ENCODE results near the gene KRTAP5-5.

DNA sequence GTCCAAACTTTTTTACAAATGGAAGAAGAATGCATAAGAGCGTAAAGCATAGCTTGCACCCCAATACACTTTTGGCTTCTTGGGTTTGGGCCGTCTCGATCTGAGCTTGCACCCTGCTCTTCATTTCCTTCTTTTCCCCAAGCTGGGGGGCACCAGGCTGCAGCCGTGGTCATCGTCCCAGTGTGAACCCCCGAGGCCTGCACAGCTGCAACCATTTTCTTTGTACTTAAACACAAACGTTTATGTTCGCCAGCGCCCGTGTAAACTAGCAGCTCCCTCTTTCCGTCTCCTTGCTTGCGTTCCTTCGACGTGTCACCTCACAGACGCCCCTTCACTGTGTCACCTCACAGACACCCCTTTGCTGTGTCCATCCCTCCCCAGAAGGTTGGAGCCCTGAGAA is 10.1 kb downstream of the KRTAP5-5 start:
- TF ChIP-seq POLR2AphosphoS5 (IDR thresholded peaks at IDR 0.05) (no peak), POLR2A (IDR thresholded peaks at IDR 0.05; ENCODE audit: low read depth) (no peak), EP300 (IDR thresholded peaks at IDR 0.05) (no peak)
- TF ChIP-seq, protein P1, sequence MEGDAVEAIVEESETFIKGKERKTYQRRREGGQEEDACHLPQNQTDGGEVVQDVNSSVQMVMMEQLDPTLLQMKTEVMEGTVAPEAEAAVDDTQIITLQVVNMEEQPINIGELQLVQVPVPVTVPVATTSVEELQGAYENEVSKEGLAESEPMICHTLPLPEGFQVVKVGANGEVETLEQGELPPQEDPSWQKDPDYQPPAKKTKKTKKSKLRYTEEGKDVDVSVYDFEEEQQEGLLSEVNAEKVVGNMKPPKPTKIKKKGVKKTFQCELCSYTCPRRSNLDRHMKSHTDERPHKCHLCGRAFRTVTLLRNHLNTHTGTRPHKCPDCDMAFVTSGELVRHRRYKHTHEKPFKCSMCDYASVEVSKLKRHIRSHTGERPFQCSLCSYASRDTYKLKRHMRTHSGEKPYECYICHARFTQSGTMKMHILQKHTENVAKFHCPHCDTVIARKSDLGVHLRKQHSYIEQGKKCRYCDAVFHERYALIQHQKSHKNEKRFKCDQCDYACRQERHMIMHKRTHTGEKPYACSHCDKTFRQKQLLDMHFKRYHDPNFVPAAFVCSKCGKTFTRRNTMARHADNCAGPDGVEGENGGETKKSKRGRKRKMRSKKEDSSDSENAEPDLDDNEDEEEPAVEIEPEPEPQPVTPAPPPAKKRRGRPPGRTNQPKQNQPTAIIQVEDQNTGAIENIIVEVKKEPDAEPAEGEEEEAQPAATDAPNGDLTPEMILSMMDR (IDR thresholded peaks at IDR 0.05): no peak

Data from esophagus muscularis mucosa (tissue), 4 donors.